GM19455 (cell line): ENCODE results near the gene DNER.
A peak's percentile ranks its signal among the peaks of the same experiment; 100 is the strongest.
"Not testable (repeated sequence)": the region's sequence is repeated elsewhere in the genome, so short reads cannot be mapped to it uniquely, and the experiment has no call there.

Experiments used
- ATAC-seq: cut with Tn5 transposase; IDR thresholded peaks from one replicate; pipeline ENCODE4 v1.9.1; 2021; ENCODE audit not compliant: unreplicated experiment

DNER gene

GRCh38 chr2:229714080-229714735 lies at the start of gene DNER:
TSS of gene DNER (minus strand) at chr2:229714555. CDS start at chr2:229714423, 132 bp downstream.
- peak; percentile 84 for ATAC-seq

GRCh38 chr2:229761663-229762062 lies 47.3 kb upstream of the DNER start:
- no peak for ATAC-seq

GRCh38 chr2:229757462-229757861 lies 43.1 kb upstream of the DNER start:
- not testable (repeated sequence) for ATAC-seq

- ATAC-seq = no peak
Measured at GRCh38 chr2:229752970-229753729, 38.8 kb upstream of the DNER start.

- ATAC-seq = no peak
Measured at GRCh38 chr2:229749779-229750178, 35.4 kb upstream of the DNER start.

- no peak for ATAC-seq
Measured at GRCh38 chr2:229748950-229749349, 34.6 kb upstream of the DNER start.

- ATAC-seq = not testable (repeated sequence)
Measured at GRCh38 chr2:229742691-229743090, 28.3 kb upstream of the DNER start.

- no peak for ATAC-seq
Measured at GRCh38 chr2:229740279-229740678, 25.9 kb upstream of the DNER start.

GRCh38 chr2:229738024-229738625 lies 23.8 kb upstream of the DNER start:
- no peak for ATAC-seq

- no peak for ATAC-seq
Measured at GRCh38 chr2:229734410-229734809, 20.1 kb upstream of the DNER start.

GRCh38 chr2:229733611-229734245 lies 19.4 kb upstream of the DNER start:
- ATAC-seq = no peak

- no peak for ATAC-seq
Measured at GRCh38 chr2:229732897-229733296, 18.5 kb upstream of the DNER start.

- no peak for ATAC-seq
Measured at GRCh38 chr2:229731916-229732315, 17.6 kb upstream of the DNER start.

- ATAC-seq = no peak
Measured at GRCh38 chr2:229731363-229731762, 17.0 kb upstream of the DNER start.

- ATAC-seq = no peak
Measured at GRCh38 chr2:229728370-229728769, 14.0 kb upstream of the DNER start.

GRCh38 chr2:229726643-229727042 lies 12.3 kb upstream of the DNER start:
- ATAC-seq = no peak

- no peak for ATAC-seq
Measured at GRCh38 chr2:229725716-229726574, 11.6 kb upstream of the DNER start.

- not testable (repeated sequence) for ATAC-seq
Measured at GRCh38 chr2:229723192-229723591, 8.8 kb upstream of the DNER start.

- no peak for ATAC-seq
Measured at GRCh38 chr2:229719926-229720647, 5.7 kb upstream of the DNER start.

GRCh38 chr2:229718057-229718456 lies 3.7 kb upstream of the DNER start:
- no peak for ATAC-seq
